HepG2 (cell line): ENCODE data around the gene NTN3. TPM values are rescaled to one million over a fixed set of nuclear protein-coding genes. Genes with fewer than 3 reads are reported as not detected.

ENCODE experiments used
- ATAC-seq: fragments of 200-7000 bp; cut with Tn5 transposase; 3 replicates; pipeline ENCODE4 v1.9.1; 2020; ENCODE audit warnings: mild to moderate bottlenecking, moderate library complexity
- BruUV-seq: library from RNA; stranded (reverse); fragments of 400-500 nt; replicated peaks from 2 replicates; lab custom pipeline; 2021; lab: Mats Ljungman, UMichigan
- CTCF ChIA-PET: fragments of 300-600 bp; formaldehyde crosslinking; extraction: SDS; loops from one replicate; lab custom pipeline; 2021; ENCODE audit warnings: low total read pairs, inconsistent platforms, low intra/inter-chr PET ratio; lab: Yijun Ruan, JAX
- POLR2A ChIA-PET: fragments of 350-600 bp; sonication (Branson Sonifier 250); formaldehyde crosslinking; loops from one replicate; lab custom pipeline; 2020; ENCODE audit warnings: antibody characterized with exemption, inconsistent platforms; lab: Yijun Ruan, JAX
- DNase-seq: peaks from one replicate; pipeline ENCODE4 v3.0.0-alpha.2; 2015; ENCODE audit warnings: low spot score
- FAIRE-seq: peaks from 3 replicates; lab custom pipeline; 2011; peaks lifted over from hg19 to GRCh38; lab: Jason Lieb, UNC
- H2AFZ ChIP-seq: one replicate; pipeline ENCODE4 v1.6.1; 2011; ENCODE audit warnings: low read length, inconsistent platforms
- H3K27ac ChIP-seq: fragments of 300-600 bp; 3 replicates; pipeline ENCODE4 v1.8.0; 2011; ENCODE audit warnings: mixed run types, mild to moderate bottlenecking, mixed read lengths, low read length, inconsistent platforms; ENCODE audit not compliant: insufficient read depth; ENCODE audit errors: extremely low read length
- H3K27me3 ChIP-seq, 2 experiments: fragments of 200-600 bp in 1 of 2; 2 replicates in 1 of 2; 3 replicates in 1 of 2; pipeline versions ENCODE4 v1.6.0 to v1.8.0; 2011; ENCODE audit warnings: low read length in 2 of 2, mild to moderate bottlenecking in 2 of 2, moderate library complexity in 2 of 2, inconsistent platforms in 1 of 2; ENCODE audit not compliant: insufficient read depth in 2 of 2, control insufficient read depth in 1 of 2
- H3K36me3 ChIP-seq, 2 experiments: fragments of 200-600 bp in 1 of 2; replicated peaks in 1 of 2; 2 replicates in 1 of 2; 3 replicates in 1 of 2; pipeline versions ENCODE4 v1.5.1 to v1.8.0; 2011; ENCODE audit warnings: low read length in 2 of 2, inconsistent platforms in 1 of 2; ENCODE audit not compliant: insufficient read depth in 2 of 2, control insufficient read depth in 1 of 2
- H3K4me1 ChIP-seq: 2 replicates; pipeline ENCODE4 v1.5.1; 2012; ENCODE audit warnings: low read length, inconsistent platforms; ENCODE audit not compliant: insufficient read depth
- H3K4me2 ChIP-seq: 2 replicates; pipeline ENCODE4 v1.6.0; 2011; ENCODE audit warnings: low read depth, low read length, inconsistent platforms
- H3K4me3 ChIP-seq, 3 experiments: fragments of 200-600 bp in 1 of 3; sonication (generic), shearing (Covaris generic) in 1 of 3; replicated peaks in 1 of 3; 2 replicates each; pipeline ENCODE4 v1.5.1; 2011 to 2016; ENCODE audit warnings: low read length in 3 of 3, inconsistent platforms in 2 of 3, low read depth in 2 of 3, mild to moderate bottlenecking in 2 of 3, control low read depth in 1 of 3, mixed read lengths in 1 of 3; ENCODE audit not compliant: insufficient read depth in 1 of 3
- H3K79me2 ChIP-seq: one replicate; pipeline ENCODE4 v1.6.1; 2011; ENCODE audit warnings: low read length, inconsistent platforms; ENCODE audit not compliant: insufficient read depth
- H3K9ac ChIP-seq: 2 replicates; pipeline ENCODE4 v1.6.0; 2011; ENCODE audit warnings: mild to moderate bottlenecking, low read depth, low read length, inconsistent platforms; ENCODE audit not compliant: insufficient read depth
- H3K9me3 ChIP-seq: 2 replicates; pipeline ENCODE4 v1.5.1; 2012; ENCODE audit warnings: mild to moderate bottlenecking, low read length
- H4K20me1 ChIP-seq: 2 replicates; pipeline ENCODE4 v1.6.0; 2011; ENCODE audit warnings: inconsistent platforms, mild to moderate bottlenecking, low read length, moderate library complexity; ENCODE audit not compliant: insufficient read depth
- AGO1 ChIP-seq: fragments of 200-400 bp; formaldehyde crosslinking; IDR thresholded peaks from 2 replicates; pipeline ENCODE4 v1.6.1; 2017; ENCODE audit warnings: mild to moderate bottlenecking, low read depth, low read length, moderate library complexity; ENCODE audit not compliant: poor library complexity, severe bottlenecking
- ELF4 ChIP-seq: sonication (generic); formaldehyde crosslinking; IDR thresholded peaks from 2 replicates; pipeline ENCODE4 v1.5.0; 2020; ENCODE audit warnings: missing genetic modification reagents, mild to moderate bottlenecking, moderate library complexity, borderline replicate concordance
- GABPB1 ChIP-seq: IDR thresholded peaks from 2 replicates; pipeline ENCODE4 v1.6.1; 2016; ENCODE audit warnings: mild to moderate bottlenecking, missing genetic modification reagents, moderate library complexity, missing compliant biosample characterization
- GLI4 ChIP-seq: sonication (generic); formaldehyde crosslinking; IDR thresholded peaks from 2 replicates; pipeline ENCODE4 v1.5.1; 2020; ENCODE audit warnings: missing genetic modification reagents, mild to moderate bottlenecking, moderate library complexity, borderline replicate concordance
- HNF4G ChIP-seq, 2 experiments: sonication (generic) in 1 of 2; formaldehyde crosslinking in 1 of 2; IDR thresholded peaks; 2 replicates each; pipeline versions ENCODE4 v1.4.0 to v1.6.1; 2011 to 2020; ENCODE audit warnings: borderline replicate concordance in 2 of 2, low read depth in 2 of 2, mild to moderate bottlenecking in 2 of 2, low read length in 1 of 2, missing genetic modification reagents in 1 of 2, moderate library complexity in 1 of 2
- HNRNPUL1 ChIP-seq: fragments of 200-400 bp; formaldehyde crosslinking; IDR thresholded peaks from 2 replicates; pipeline ENCODE4 v1.6.1; 2017; ENCODE audit warnings: low read depth, mild to moderate bottlenecking, low read length, moderate library complexity
- RELA ChIP-seq: sonication (generic); formaldehyde crosslinking; IDR thresholded peaks from 2 replicates; pipeline ENCODE4 v1.4.0; 2020; ENCODE audit warnings: missing genetic modification reagents
- SMARCE1 ChIP-seq: fragments of 450-650 bp; IDR thresholded peaks from 2 replicates; pipeline ENCODE4 v1.6.1; 2017; ENCODE audit warnings: borderline replicate concordance
- SRSF9 ChIP-seq: fragments of 200-400 bp; formaldehyde crosslinking; IDR thresholded peaks from 2 replicates; pipeline ENCODE4 v1.6.1; 2018; ENCODE audit warnings: borderline replicate concordance, mild to moderate bottlenecking, low read depth, low read length; ENCODE audit not compliant: insufficient read depth, poor library complexity, severe bottlenecking
- U2AF1 ChIP-seq: fragments of 200-400 bp; formaldehyde crosslinking; optimal IDR thresholded peaks from 2 replicates; pipeline ENCODE3; 2017; ENCODE audit warnings: mild to moderate bottlenecking, low read depth, low read length
- ZC3H4 ChIP-seq: sonication (generic); formaldehyde crosslinking; IDR thresholded peaks from 2 replicates; pipeline ENCODE4 v1.4.0; 2020; ENCODE audit warnings: missing genetic modification reagents, borderline replicate concordance
- ZNF101 ChIP-seq: sonication (generic); formaldehyde crosslinking; IDR thresholded peaks from 2 replicates; pipeline ENCODE4 v1.4.0; 2020; ENCODE audit warnings: mild to moderate bottlenecking, low read depth, missing genetic modification reagents, borderline replicate concordance
- ZNF224 ChIP-seq: sonication (generic); formaldehyde crosslinking; IDR thresholded peaks from 2 replicates; pipeline ENCODE4 v1.5.0; 2020; ENCODE audit warnings: mild to moderate bottlenecking, missing genetic modification reagents
- ZNF337 ChIP-seq: sonication (generic); formaldehyde crosslinking; IDR thresholded peaks from 2 replicates; pipeline ENCODE4 v1.5.1; 2020; ENCODE audit warnings: missing genetic modification reagents, low read depth, mild to moderate bottlenecking, borderline replicate concordance
- WGBS: methylation state at CpG from one replicate; pipeline ENCODE4 v1.1.6; 2017; ENCODE audit warnings: low lambda C conversion rate; 5-methylcytosine and 5-hydroxymethylcytosine counted together
- in situ Hi-C: cut with HindIII; loops from 2 replicates; pipeline ENCODE4 v1.10.0; 2017; ENCODE audit warnings: low pct_unique_long_range_greater_than_20kb; ENCODE audit not compliant: extremely low pct_ligation_motif_present
- intact Hi-C: fragments of 100-400 bp; cut with micrococcal nuclease; formaldehyde crosslinking; loops from one replicate; pipeline ENCODE4 v1.10.0; 2022; ENCODE audit not compliant: unreplicated experiment
- polyA plus RNA-seq, 8 experiments: library from polyadenylated mRNA; depleted of rRNA in 3 of 8; stranded (reverse) in 7 of 8; unstranded in 1 of 8; fragments of >200 nt; fragmentation: Illumina TruSeq in 4 of 8; extraction: Trizol in 4 of 8; gene quantifications; 2 replicates each; pipeline versions ENCODE4 v1.2.1 to v1.2.3, GENCODE V29; 2011 to 2016; ENCODE audit warnings: low read depth in 4 of 8, missing spikeins in 1 of 8, mixed read lengths in 1 of 8; ENCODE audit not compliant: insufficient read depth in 1 of 8
- total RNA-seq, 5 experiments: library from RNA; depleted of rRNA; stranded (reverse); fragments of >200 nt; fragmentation: Illumina TruSeq; extraction: Trizol; gene quantifications; 2 replicates each; pipeline ENCODE4 v1.2.3, GENCODE V29; 2016; ENCODE audit warnings: low read depth in 1 of 5
- TF ChIP-seq, protein P1 (sequence below): sonication (generic); formaldehyde crosslinking; IDR thresholded peaks from 2 replicates; pipeline ENCODE4 v1.4.0; 2020; ENCODE audit warnings: missing genetic modification reagents
- TF ChIP-seq, protein P2 (sequence below): sonication (generic); formaldehyde crosslinking; IDR thresholded peaks from 2 replicates; pipeline ENCODE4 v1.4.0; 2020; ENCODE audit warnings: missing genetic modification reagents

The NTN3 gene
- total and polyA plus RNA-seq, 2 of the 13 experiments (the other 11 are each of a cell fraction or from before 2014, with no cell fraction given), result 0.09 to 0.20 TPM

DNA sequence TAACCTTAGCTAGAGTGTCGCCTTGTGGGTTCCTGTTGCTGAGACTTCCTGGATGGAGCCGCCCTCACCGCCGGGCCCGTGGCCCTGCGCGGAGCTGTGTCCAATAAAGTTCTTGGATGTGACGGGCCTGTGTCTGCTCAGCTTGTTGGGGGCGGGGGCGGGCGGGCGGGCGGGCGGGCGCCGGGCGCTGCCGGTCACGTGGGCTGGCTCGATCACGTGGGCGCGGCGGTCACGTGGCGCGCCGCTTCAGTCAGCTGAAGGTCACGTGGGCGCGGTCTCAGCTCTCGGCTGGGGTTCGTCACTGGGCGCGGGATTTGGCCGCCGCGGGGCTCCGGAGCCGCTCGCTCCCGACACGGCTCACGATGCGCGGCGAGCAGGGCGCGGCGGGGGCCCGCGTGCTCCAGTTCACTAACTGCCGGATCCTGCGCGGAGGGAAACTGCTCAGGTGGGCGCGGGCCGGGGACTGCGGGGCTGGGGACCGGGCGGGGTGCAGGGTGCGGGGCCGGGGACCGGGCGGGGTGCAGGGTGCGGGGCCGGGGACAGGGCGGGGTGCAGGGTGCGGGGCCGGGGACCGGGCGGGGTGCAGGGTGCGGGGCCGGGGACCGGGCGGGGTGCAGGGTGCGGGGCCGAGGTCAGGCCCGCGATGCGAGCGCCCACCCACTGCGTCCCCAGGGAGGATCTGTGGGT lies 49.1 kb downstream of the NTN3 start, which contains the start of gene AMDHD2:
Gene AMDHD2 (plus strand): TSS at position 275 of the 687 bp plus-strand sequence. CDS start 88 bp downstream, at position 363.
- Histone ChIP-seq H3K27ac (peak within 1 kb of the TSS; percentile 84), H3K36me3 (peaks cover 4 to 21% of the 10 kb centered on the region in 2 experiments; a peak in 4 of 5 replicates), H3K9me3 (no peaks in the 10 kb centered on the region), H3K79me2 (peaks cover 63% of the 10 kb centered on the region), H3K9ac (peak within 1 kb of the TSS; percentile 81), H3K4me3 (peak within 1 kb of the TSS; percentile 77 to 85 (median 84)), H4K20me1 (peaks cover 44% of the 10 kb centered on the region), H3K4me1 (peaks cover 89% of the 10 kb centered on the region), H3K27me3 (no peaks in the 10 kb centered on the region), H3K4me2 (peak within 1 kb of the TSS; percentile 94), H2AFZ (no peak within 1 kb of the TSS)
- intact Hi-C loops (no loop called here), in situ Hi-C loops (no loop called here)
- BruUV-seq, result no TSS peak
- ATAC-seq (peak; percentile 29), FAIRE-seq (no peak), DNase-seq (peak; percentile 68)
- ChIA-PET CTCF (no interaction called here), POLR2A (interaction anchor here (1.1 to 2.2 kb wide), 6 partner anchors 11 to 83 kb away, joined by 3 to 14 read pairs (median 7); partner anchors contain the start of genes CEMP1, PDPK1 and TBC1D24)
- WGBS, result 6% methylated on average over 7 of the region's 83 CpGs
- TF ChIP-seq, protein P1, sequence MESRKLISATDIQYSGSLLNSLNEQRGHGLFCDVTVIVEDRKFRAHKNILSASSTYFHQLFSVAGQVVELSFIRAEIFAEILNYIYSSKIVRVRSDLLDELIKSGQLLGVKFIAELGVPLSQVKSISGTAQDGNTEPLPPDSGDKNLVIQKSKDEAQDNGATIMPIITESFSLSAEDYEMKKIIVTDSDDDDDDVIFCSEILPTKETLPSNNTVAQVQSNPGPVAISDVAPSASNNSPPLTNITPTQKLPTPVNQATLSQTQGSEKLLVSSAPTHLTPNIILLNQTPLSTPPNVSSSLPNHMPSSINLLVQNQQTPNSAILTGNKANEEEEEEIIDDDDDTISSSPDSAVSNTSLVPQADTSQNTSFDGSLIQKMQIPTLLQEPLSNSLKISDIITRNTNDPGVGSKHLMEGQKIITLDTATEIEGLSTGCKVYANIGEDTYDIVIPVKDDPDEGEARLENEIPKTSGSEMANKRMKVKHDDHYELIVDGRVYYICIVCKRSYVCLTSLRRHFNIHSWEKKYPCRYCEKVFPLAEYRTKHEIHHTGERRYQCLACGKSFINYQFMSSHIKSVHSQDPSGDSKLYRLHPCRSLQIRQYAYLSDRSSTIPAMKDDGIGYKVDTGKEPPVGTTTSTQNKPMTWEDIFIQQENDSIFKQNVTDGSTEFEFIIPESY (CRISPR knock-in tag), result no peak
- TF ChIP-seq ZC3H4 (CRISPR knock-in tag), result no peak
- no peak for TF ChIP-seq U2AF1
- TF ChIP-seq ELF4 (CRISPR knock-in tag), result no peak
- no peak for TF ChIP-seq ZNF337
- no peak for TF ChIP-seq SMARCE1
- TF ChIP-seq ZNF224 (CRISPR knock-in tag), result no peak
- no peak for TF ChIP-seq SRSF9
- no peak for TF ChIP-seq HNRNPUL1
- TF ChIP-seq GABPB1 (CRISPR knock-in tag), result peak; percentile 68
- TF ChIP-seq, protein P2, sequence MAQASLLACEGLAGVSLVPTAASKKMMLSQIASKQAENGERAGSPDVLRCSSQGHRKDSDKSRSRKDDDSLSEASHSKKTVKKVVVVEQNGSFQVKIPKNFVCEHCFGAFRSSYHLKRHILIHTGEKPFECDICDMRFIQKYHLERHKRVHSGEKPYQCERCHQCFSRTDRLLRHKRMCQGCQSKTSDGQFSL (CRISPR knock-in tag), result no peak
- no peak for TF ChIP-seq GLI4
- TF ChIP-seq HNF4G (IDR thresholded peaks at IDR 0.05; ENCODE audit: borderline replicate concordance, low read depth, low read length), result no peak
- no peak for TF ChIP-seq HNF4G (CRISPR knock-in tag; IDR thresholded peaks at IDR 0.05; ENCODE audit: borderline replicate concordance, low read depth)
- TF ChIP-seq ZNF101, result no peak
- TF ChIP-seq AGO1, result no peak
- no peak for TF ChIP-seq RELA
